Adrenal gland (tissue), 5 donors: Measurements from ENCODE around the gene COX6B1.

Experiments used
- POLR2A ChIP-seq, 2 donors: fragments of 450-650 bp; IDR thresholded peaks; one replicate each; pipeline ENCODE4 v1.6.1; 2017; ENCODE audit warnings: antibody characterized with exemption in 2 of 2, mild to moderate bottlenecking in 2 of 2, moderate library complexity in 1 of 2
- TF ChIP-seq, protein P1 (sequence below), 6 experiments: fragments of 450-650 bp in 4 of 6; fragments of 200-600 bp in 2 of 6; sonication (generic) in 1 of 6; IDR thresholded peaks; 1 replicate in 5 of 6; 2 replicates in 1 of 6; pipeline versions ENCODE4 v1.5.1 to v1.8.0; 2016 to 2021; ENCODE audit warnings: antibody characterized with exemption in 6 of 6, mild to moderate bottlenecking in 2 of 6, moderate library complexity in 1 of 6
- donor health status: DM: no; HTN: no; CAD: no.

DNA sequence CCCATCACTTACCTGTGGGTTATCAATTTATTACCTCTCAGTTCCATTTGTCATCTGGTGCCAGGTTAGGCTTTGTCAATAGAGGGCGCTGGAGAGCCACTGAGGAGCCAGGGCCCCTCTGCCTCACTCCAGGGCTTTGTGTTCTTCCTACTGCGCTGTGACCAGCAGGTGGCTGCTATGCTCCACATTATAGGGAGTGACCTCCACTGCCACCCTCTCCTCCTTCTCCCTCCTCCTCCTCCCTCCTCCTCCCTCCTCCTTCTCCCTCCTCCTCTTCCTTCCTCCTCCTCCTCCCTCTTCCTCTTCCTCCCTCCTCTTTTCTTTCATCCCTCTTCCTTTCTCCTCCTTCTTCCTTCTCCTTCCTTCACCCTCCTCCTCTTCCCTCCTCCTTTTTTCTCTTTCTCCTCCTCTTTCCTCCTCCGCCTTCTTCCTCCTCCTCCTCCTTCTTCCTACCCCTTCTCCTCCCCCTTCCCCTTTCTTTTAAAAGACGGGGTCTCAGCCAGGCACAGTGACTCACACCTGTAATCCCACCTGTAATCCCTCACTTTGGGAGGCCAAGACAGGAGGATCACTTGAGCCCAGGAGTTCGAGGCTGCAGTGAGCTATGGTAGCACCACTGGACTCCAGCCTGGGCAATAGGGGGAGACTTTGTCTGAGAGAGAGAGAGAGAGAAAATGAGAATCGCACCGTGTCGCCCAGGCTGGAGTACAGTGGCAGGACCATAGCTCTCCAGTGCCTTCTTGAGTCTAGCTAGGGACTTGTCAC, 45.9 kb downstream of the COX6B1 start:
- TF ChIP-seq, protein P1, sequence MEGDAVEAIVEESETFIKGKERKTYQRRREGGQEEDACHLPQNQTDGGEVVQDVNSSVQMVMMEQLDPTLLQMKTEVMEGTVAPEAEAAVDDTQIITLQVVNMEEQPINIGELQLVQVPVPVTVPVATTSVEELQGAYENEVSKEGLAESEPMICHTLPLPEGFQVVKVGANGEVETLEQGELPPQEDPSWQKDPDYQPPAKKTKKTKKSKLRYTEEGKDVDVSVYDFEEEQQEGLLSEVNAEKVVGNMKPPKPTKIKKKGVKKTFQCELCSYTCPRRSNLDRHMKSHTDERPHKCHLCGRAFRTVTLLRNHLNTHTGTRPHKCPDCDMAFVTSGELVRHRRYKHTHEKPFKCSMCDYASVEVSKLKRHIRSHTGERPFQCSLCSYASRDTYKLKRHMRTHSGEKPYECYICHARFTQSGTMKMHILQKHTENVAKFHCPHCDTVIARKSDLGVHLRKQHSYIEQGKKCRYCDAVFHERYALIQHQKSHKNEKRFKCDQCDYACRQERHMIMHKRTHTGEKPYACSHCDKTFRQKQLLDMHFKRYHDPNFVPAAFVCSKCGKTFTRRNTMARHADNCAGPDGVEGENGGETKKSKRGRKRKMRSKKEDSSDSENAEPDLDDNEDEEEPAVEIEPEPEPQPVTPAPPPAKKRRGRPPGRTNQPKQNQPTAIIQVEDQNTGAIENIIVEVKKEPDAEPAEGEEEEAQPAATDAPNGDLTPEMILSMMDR (IDR thresholded peaks at IDR 0.05), result peak; percentile 96 to 100 (median 98)
- peak in 1 of 2 donors; percentile 12 for TF ChIP-seq POLR2A (IDR thresholded peaks at IDR 0.05)
